Stimulated activated CD8-positive, alpha-beta memory T cell treated with anti-CD3 and anti-CD28 coated beads, Interleukin-12 subunit alpha, Interleukin-12 subunit beta, amount 100 ng/mL, for 1 hour (primary cell): Measurements from ENCODE around the gene SLC7A7.
"Not testable (repeated sequence)": the region's sequence is repeated elsewhere in the genome, so short reads cannot be mapped to it uniquely, and the experiment has no call there.

Experiments used
- DNase-seq: peaks from one replicate; pipeline ENCODE4 v3.0.0-alpha.2; 2020; ENCODE audit warnings: low read depth

The SLC7A7 gene

GRCh38 chr14:22820731-22821130 lies 5.5 kb upstream of the SLC7A7 start:
- no peak for DNase-seq

- no peak for DNase-seq
These were observed 4.1 kb upstream of the SLC7A7 start for GRCh38 chr14:22819151-22819988.

DNA sequence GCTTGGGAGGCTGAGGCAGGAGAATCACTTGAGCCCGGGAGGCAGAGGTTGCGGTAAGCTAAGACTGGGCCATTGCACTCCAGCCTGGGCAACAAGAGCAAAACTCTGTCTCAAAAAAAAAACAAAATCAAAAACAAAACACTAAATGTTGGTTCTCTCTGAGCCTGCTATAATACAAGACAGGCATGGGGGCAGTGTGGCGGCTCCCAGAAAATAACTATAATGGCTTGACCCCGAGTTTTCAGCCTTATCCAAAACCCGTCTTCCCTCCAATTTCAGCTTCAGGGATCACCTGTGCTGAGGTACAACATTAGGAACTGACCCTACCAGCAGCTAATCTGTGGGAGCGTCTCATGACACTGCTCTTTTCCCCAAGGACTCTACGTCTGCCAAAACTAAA lies 862 bp downstream of the SLC7A7 start:
- DNase-seq = no peak

DNA sequence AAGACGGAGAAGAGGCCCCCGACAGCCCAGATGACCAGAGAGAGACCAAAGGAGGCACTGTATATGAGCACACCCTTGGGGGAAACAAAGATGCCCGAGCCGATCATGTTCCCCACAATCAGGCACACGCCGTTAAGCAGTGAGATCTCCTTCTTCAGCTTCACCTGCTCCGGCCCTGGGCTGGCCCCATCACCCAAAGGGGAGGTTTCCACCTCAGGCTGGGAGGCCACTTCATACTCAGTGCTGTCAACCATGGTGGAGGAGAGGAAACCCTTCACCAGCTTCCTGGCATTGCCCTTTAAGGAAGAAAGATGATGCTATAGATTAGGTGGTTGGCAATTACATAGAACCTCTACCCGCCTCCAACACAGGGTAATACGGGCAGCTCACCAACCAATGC lies 2.1 kb downstream of the SLC7A7 start:
- no peak for DNase-seq

GRCh38 chr14:22812744-22813143 lies 2.5 kb downstream of the SLC7A7 start:
- no peak for DNase-seq

GRCh38 chr14:22811722-22812121 lies 3.5 kb downstream of the SLC7A7 start:
- no peak for DNase-seq

DNA sequence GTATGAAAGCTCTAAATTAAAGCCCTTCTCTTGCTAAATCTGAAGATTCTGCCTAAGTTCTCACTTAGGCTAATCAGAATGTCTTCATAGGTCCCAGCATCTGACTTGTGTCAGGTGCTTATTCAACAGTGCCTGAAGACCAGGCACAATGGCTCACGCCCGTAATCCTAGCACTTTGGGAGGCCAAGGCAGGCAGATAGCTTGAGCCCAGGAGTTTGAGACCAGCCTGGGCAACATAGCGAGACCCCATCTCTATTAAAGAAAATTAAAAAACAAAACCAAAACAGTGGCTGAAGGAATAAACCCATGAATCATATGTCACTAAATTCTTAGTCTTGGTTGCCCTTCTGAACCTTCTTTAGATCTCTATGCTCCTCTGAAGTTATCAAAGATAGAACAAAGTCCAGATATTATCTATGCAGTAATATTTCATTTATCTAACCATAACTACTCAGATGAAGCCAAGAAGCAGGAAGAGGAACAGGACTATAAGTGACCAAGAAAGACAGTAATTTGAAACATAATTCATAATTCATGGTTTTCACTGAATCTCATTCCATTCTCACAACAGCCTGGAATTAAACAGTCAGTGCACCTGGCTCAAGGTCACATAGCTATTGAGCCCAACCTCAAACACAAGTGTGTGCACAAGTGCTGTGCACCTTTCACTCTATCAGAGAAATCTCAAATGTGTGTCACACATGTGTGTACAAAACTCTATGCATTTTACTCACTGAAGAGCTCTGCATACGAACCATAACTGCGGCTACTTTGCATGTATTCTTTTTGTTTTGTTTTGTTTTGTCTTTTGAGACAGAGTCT lies 6.6 kb downstream of the SLC7A7 start:
- no peak for DNase-seq

- no peak for DNase-seq
These were observed 7.7 kb downstream of the SLC7A7 start for GRCh38 chr14:22807432-22808087.

DNA sequence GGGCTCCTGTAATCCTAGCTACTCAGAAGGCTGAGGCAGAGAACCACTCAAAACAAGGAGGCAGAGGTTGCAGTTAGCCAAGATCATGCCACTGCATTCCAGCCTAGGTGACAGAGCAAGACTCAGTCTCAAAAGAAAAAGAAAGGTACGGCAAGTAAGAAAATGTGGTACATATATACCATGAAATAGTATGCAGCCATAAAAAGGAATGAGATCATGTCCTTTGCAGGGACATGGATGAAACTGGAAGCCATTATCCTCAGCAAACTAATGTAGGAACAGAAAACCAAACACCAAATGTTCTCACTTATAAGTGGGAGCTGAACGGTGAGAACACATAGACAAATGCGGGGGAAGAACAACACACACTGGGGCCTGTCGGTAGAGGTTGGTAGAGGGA lies 10.0 kb downstream of the SLC7A7 start:
- DNase-seq = not testable (repeated sequence)

DNA sequence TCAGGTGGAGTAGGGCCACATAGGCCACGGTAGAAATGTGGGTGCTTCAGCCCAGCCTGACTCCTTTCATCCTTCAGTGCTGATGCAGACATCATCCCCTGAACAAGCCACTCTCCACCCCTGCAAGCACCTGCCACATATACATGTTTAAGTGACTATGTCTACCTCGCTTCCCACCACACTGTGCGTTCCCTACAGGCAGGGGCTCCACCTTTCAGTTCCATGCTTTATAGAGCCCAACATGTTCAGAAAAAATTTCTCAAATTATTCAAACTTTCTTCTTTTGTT lies 11.6 kb downstream of the SLC7A7 start:
- DNase-seq = no peak

- no peak for DNase-seq
These were observed 12.2 kb downstream of the SLC7A7 start for GRCh38 chr14:22802860-22803686.

- DNase-seq = no peak
These were observed 13.5 kb downstream of the SLC7A7 start for GRCh38 chr14:22801716-22802115.

- DNase-seq = no peak
These were observed 14.9 kb downstream of the SLC7A7 start for GRCh38 chr14:22800346-22800745.

- no peak for DNase-seq
These were observed 16.7 kb downstream of the SLC7A7 start for GRCh38 chr14:22798528-22798927.

GRCh38 chr14:22797017-22797917 lies 18.0 kb downstream of the SLC7A7 start:
- DNase-seq = no peak

GRCh38 chr14:22796087-22796707 lies 19.0 kb downstream of the SLC7A7 start:
- no peak for DNase-seq

DNA sequence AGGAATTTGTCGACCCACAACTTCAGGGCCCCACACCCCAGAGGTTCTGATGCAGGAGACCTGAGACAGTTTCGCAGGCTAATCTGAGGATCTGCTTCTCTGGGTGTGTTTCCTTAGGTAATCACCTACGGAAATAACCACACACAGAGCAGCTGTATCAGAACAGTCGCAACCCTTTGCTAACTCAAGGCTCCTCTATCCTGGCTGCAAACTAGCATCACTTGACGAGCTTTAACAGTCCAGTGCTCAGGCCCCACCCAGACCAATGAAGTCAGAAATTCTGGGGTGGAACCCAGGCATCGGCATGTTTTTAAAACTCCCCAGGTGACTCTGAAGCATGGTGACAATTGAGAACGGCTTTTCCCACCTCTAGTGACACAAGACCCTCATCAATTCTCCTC lies 20.7 kb downstream of the SLC7A7 start:
- no peak for DNase-seq

- DNase-seq = no peak
These were observed 21.3 kb downstream of the SLC7A7 start for GRCh38 chr14:22793976-22794375.

DNA sequence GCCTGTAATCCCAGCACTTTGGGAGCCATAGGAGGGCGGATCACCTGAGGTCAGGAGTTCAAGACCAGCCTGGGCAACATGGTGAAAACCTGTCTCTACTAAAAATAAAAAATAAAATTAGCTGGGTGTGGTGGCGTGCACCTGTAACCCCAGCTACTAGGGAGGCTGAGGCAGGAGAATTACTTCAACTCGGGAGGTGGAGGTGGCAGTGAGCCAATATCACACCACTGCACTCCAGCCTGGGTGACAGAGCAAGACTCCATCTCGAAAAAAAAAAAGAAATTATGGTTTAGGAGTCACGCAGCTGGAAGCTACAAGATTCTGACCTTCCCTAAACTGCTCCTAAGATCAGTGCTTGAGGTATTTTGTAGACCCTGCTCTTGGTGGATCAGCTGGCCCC lies 21.7 kb downstream of the SLC7A7 start:
- not testable (repeated sequence) for DNase-seq

- DNase-seq = no peak
These were observed 23.1 kb downstream of the SLC7A7 start for GRCh38 chr14:22792158-22792557.

DNA sequence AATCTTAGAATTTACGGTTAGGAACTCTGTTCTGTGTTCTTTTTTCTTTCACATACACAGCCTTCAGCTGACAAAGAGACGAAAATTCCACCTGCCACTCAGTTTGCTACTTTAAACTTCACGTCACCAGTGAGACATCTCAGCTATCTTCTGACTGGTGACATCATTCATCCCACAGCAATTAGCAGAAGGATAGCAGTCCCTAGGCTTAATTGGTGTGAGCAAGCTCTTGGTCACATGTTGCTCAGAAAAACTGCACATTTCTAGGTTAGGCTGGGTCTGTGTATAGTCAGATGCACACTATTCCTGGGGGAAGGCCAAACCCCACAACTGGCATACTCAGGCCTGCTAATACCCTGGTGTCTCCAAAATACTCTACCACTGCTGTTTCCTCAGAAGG lies 23.9 kb downstream of the SLC7A7 start:
- no peak for DNase-seq
